Measurements from ENCODE around the gene KNSTRN. TPM values are rescaled to one million over a fixed set of nuclear protein-coding genes. Genes with fewer than 3 reads are reported as not detected.

KNSTRN gene
- total RNA-seq, 2 experiments from 2014 or later, result 2.8 to 3.0 TPM

- peak overlapping the region; percentile 67 for H3K4me3 ChIP-seq (ENCODE audit: low read length)
- DNase-seq (no peak), ATAC-seq (ENCODE audit: poor library complexity) (no peak)
- ChIA-PET POLR2A (interaction anchor here (0.9 to 1.8 kb wide), 5 partner anchors 26 to 83 kb away, joined by 3 to 9 read pairs (median 3); partner anchors contain the start of genes BAHD1, INAFM2, KNSTRN and PLCB2), CTCF (interaction anchor here (0.8 to 3.1 kb wide), 4 partner anchors 10 to 37 kb away, joined by 3 to 9 read pairs (median 4); no protein-coding TSS in a partner anchor)
- Mint-ChIP-seq H3K9me3 (no peaks in the 10 kb centered on the region), H3K4me3 (peak overlapping the region; percentile 56), H3K4me1 (ENCODE audit: low read depth) (peaks cover 14% of the 10 kb centered on the region), H3K27ac (no peak overlapping the region), H3K36me3 (ENCODE audit: low read depth) (no peaks in the 10 kb centered on the region), H3K27me3 (no peaks in the 10 kb centered on the region)
- H3K9me3 ChIP-seq (ENCODE audit: control insufficient read depth in 1 of 2, insufficient read depth in 1 of 2, low read length in 2 of 2), result no peaks in the 10 kb centered on the region
- H3K4me1 ChIP-seq (ENCODE audit: insufficient read depth, low read length), result peaks cover 17% of the 10 kb centered on the region
- H3K27me3 ChIP-seq (ENCODE audit: control insufficient read depth in 1 of 2, insufficient read depth in 2 of 2, low read length in 2 of 2), result no peaks in the 10 kb centered on the region
- H3K27ac ChIP-seq (ENCODE audit: low read depth in 1 of 2, low read length in 2 of 2), result no peak overlapping the region
- no peaks in the 10 kb centered on the region for H3K36me3 ChIP-seq (ENCODE audit: insufficient read depth, low read length)
- intact Hi-C loops (cut with DNase I, micrococcal nuclease), result no loop called here
- no peak for TF ChIP-seq CTCF (IDR thresholded peaks at IDR 0.05)
Measured at GRCh38 chr15:40357246-40357645, 25.3 kb upstream of the KNSTRN start.

GRCh38 chr15:40357723-40358470 is 24.6 kb upstream of the KNSTRN start, which contains the start of gene DISP2:
Gene DISP2, plus strand, starts transcription at chr15:40358219. Its CDS starts 103 bp downstream, at chr15:40358322.
- peak; percentile 77 to 96 (median 89) for DNase-seq
- H3K36me3 ChIP-seq (ENCODE audit: insufficient read depth, low read length), result no peaks in the 10 kb centered on the region
- no peaks in the 10 kb centered on the region for H3K9me3 ChIP-seq (ENCODE audit: control insufficient read depth in 1 of 2, insufficient read depth in 1 of 2, low read length in 2 of 2)
- ChIA-PET POLR2A (interaction anchor here (0.9 to 1.8 kb wide), 5 partner anchors 25 to 83 kb away, joined by 3 to 9 read pairs (median 3); partner anchors contain the start of genes BAHD1, INAFM2, KNSTRN and PLCB2), CTCF (interaction anchor here (0.8 to 3.1 kb wide), 4 partner anchors 10 to 37 kb away, joined by 3 to 9 read pairs (median 4); no protein-coding TSS in a partner anchor)
- H3K27me3 Mint-ChIP-seq, result no peaks in the 10 kb centered on the region
- H3K9me3 Mint-ChIP-seq, result no peaks in the 10 kb centered on the region
- intact Hi-C loops (cut with DNase I, micrococcal nuclease), result loop anchor here in 1 of 2 experiments (1.0 kb wide), 2 partner anchors 10 to 24 kb away; partner anchors contain the start of gene KNSTRN
- no peaks in the 10 kb centered on the region for H3K27me3 ChIP-seq (ENCODE audit: control insufficient read depth in 1 of 2, insufficient read depth in 2 of 2, low read length in 2 of 2)
- no peak within 1 kb of the TSS for H3K27ac Mint-ChIP-seq
- peak within 1 kb of the TSS; percentile 67 for H3K4me3 ChIP-seq (ENCODE audit: low read length)
- H3K4me1 ChIP-seq (ENCODE audit: insufficient read depth, low read length), result peaks cover 17% of the 10 kb centered on the region
- no peak within 1 kb of the TSS for H3K27ac ChIP-seq (ENCODE audit: low read depth in 1 of 2, low read length in 2 of 2)
- H3K36me3 Mint-ChIP-seq (ENCODE audit: low read depth), result peaks cover 4% of the 10 kb centered on the region
- H3K4me1 Mint-ChIP-seq (ENCODE audit: low read depth), result peaks cover 14% of the 10 kb centered on the region
- peak; percentile 91 for ATAC-seq (ENCODE audit: poor library complexity)
- no peak for TF ChIP-seq CTCF (IDR thresholded peaks at IDR 0.05)
- H3K4me3 Mint-ChIP-seq, result peak within 1 kb of the TSS; percentile 80

GRCh38 chr15:40358471-40359353 is 23.8 kb upstream of the KNSTRN start:
- no peak overlapping the region for H3K27ac Mint-ChIP-seq
- H3K27me3 Mint-ChIP-seq, result no peaks in the 10 kb centered on the region
- H3K4me3 ChIP-seq (ENCODE audit: low read length), result peak overlapping the region; percentile 62
- peaks cover 17% of the 10 kb centered on the region for H3K4me1 ChIP-seq (ENCODE audit: insufficient read depth, low read length)
- TF ChIP-seq CTCF (IDR thresholded peaks at IDR 0.05), result no peak
- no peak overlapping the region for H3K27ac ChIP-seq (ENCODE audit: low read depth in 1 of 2, low read length in 2 of 2)
- CTCF ChIA-PET, result interaction anchor here (3.1 kb wide), 1 partner anchor 14 kb away, joined by 9 read pairs; no protein-coding TSS in a partner anchor
- POLR2A ChIA-PET, result interaction anchor here (1.1 to 1.8 kb wide), 2 partner anchors 24 to 51 kb away, joined by 3 to 9 read pairs; partner anchors contain the start of genes KNSTRN and PLCB2
- no peaks in the 10 kb centered on the region for H3K27me3 ChIP-seq (ENCODE audit: control insufficient read depth in 1 of 2, insufficient read depth in 2 of 2, low read length in 2 of 2)
- peak; percentile 22 for ATAC-seq (ENCODE audit: poor library complexity)
- peak in 6 of 14 experiments; percentile 19 to 52 (median 42) for DNase-seq
- no peaks in the 10 kb centered on the region for H3K9me3 Mint-ChIP-seq
- H3K4me1 Mint-ChIP-seq (ENCODE audit: low read depth), result peaks cover 14% of the 10 kb centered on the region
- no peaks in the 10 kb centered on the region for H3K36me3 ChIP-seq (ENCODE audit: insufficient read depth, low read length)
- H3K36me3 Mint-ChIP-seq (ENCODE audit: low read depth), result peaks cover 4% of the 10 kb centered on the region
- intact Hi-C loops (cut with DNase I, micrococcal nuclease), result loop anchor here in 1 of 2 experiments (1.0 kb wide), 2 partner anchors 10 to 24 kb away; partner anchors contain the start of gene KNSTRN
- peak overlapping the region; percentile 80 for H3K4me3 Mint-ChIP-seq
- H3K9me3 ChIP-seq (ENCODE audit: control insufficient read depth in 1 of 2, insufficient read depth in 1 of 2, low read length in 2 of 2), result no peaks in the 10 kb centered on the region
